GM12878 (cell line): ENCODE data around the gene FTO. TPM values are rescaled to one million over a fixed set of nuclear protein-coding genes. Genes with fewer than 3 reads are reported as not detected.

Experiments used
- BMI1 ChIP-seq: fragments of 450-650 bp; IDR thresholded peaks from 2 replicates; pipeline ENCODE4 v1.6.1; 2016; ENCODE audit warnings: mild to moderate bottlenecking, moderate library complexity, borderline replicate concordance
- EGR1 ChIP-seq, 2 experiments: IDR thresholded peaks; 1 replicate in 1 of 2; 2 replicates in 1 of 2; pipeline ENCODE4 v1.6.1; 2011 to 2012; ENCODE audit warnings: low read depth in 2 of 2, low read length in 2 of 2, borderline replicate concordance in 1 of 2, mild to moderate bottlenecking in 1 of 2, moderate library complexity in 1 of 2
- NRF1 ChIP-seq: conservative IDR thresholded peaks from 2 replicates; pipeline ENCODE4 v1.6.1; 2011; ENCODE audit warnings: mild to moderate bottlenecking, low read depth, low read length, improper control_type of control experiment
- YBX1 ChIP-seq: fragments of 450-650 bp; IDR thresholded peaks from 2 replicates; pipeline ENCODE4 v1.6.1; 2016; ENCODE audit warnings: antibody characterized with exemption
- polyA plus RNA-seq, 11 experiments: library from polyadenylated mRNA; depleted of rRNA in 4 of 11; unstranded in 6 of 11; stranded (reverse) in 5 of 11; fragments of >200 nt; fragmentation: Nextera tagmentation in 4 of 11; fragmentation: Illumina TruSeq in 1 of 11; extraction: Ambion mirVana in 4 of 11; extraction: Trizol in 1 of 11; gene quantifications; 1 replicate in 1 of 11; 2 replicates in 10 of 11; pipeline versions ENCODE4 v1.2.1 to v1.2.3, GENCODE V29; 2011 to 2016; ENCODE audit warnings: inconsistent platforms in 2 of 11, missing spikeins in 2 of 11, low read depth in 1 of 11
- total RNA-seq, 4 experiments: library from RNA; depleted of rRNA in 3 of 4; stranded (reverse); fragments of >200 nt in 3 of 4; fragmentation: Illumina TruSeq in 1 of 4; extraction: Trizol in 1 of 4; gene quantifications; 2 replicates each; pipeline versions ENCODE4 v1.2.1 to v1.2.3, GENCODE V29; 2013 to 2021
- TF ChIP-seq, protein P1 (sequence below): fragments of 450-650 bp; IDR thresholded peaks from 2 replicates; pipeline ENCODE4 v1.6.1; 2014; ENCODE audit warnings: mild to moderate bottlenecking
- TF ChIP-seq, protein P2 (sequence below): fragments of 150-350 bp; IDR thresholded peaks from 2 replicates; pipeline ENCODE4 v1.6.1; 2014; ENCODE audit warnings: mild to moderate bottlenecking, low read depth, low read length
- TF ChIP-seq, protein P3 (sequence below): IDR thresholded peaks from 2 replicates; pipeline ENCODE4 v1.6.1; 2012; ENCODE audit warnings: improper control_type of control experiment, low read depth, low read length; ENCODE audit not compliant: insufficient replicate concordance

Gene FTO
- total and polyA plus RNA-seq, 10 of the 15 experiments (the other 5 are each of a cell fraction or from before 2014, with no cell fraction given), result 20.1 to 55.0 (median 47.0) TPM

DNA sequence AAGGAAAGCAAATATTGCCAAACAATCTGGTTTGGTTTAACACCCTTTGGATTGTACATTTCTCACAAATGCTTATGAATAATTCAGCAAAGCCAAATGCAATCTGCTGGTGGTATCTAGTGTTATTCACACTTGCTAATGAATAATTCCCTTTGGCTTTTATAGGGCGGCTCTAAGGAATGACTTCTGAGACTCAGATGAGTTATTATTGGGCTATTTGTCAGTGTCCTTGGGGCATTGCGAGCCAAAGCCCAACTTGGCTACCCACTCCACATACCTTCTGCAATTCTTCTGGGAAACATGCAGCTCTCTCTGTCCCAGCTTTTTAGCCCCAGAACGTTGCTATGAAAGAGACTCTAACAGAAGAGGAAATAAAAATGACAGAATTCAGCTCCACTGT, 41.1 kb downstream of the FTO start (continued):
- TF ChIP-seq, protein P1, sequence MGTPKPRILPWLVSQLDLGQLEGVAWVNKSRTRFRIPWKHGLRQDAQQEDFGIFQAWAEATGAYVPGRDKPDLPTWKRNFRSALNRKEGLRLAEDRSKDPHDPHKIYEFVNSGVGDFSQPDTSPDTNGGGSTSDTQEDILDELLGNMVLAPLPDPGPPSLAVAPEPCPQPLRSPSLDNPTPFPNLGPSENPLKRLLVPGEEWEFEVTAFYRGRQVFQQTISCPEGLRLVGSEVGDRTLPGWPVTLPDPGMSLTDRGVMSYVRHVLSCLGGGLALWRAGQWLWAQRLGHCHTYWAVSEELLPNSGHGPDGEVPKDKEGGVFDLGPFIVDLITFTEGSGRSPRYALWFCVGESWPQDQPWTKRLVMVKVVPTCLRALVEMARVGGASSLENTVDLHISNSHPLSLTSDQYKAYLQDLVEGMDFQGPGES, result no peak
- TF ChIP-seq, protein P2, sequence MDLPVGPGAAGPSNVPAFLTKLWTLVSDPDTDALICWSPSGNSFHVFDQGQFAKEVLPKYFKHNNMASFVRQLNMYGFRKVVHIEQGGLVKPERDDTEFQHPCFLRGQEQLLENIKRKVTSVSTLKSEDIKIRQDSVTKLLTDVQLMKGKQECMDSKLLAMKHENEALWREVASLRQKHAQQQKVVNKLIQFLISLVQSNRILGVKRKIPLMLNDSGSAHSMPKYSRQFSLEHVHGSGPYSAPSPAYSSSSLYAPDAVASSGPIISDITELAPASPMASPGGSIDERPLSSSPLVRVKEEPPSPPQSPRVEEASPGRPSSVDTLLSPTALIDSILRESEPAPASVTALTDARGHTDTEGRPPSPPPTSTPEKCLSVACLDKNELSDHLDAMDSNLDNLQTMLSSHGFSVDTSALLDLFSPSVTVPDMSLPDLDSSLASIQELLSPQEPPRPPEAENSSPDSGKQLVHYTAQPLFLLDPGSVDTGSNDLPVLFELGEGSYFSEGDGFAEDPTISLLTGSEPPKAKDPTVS, result no peak
- TF ChIP-seq, protein P3, sequence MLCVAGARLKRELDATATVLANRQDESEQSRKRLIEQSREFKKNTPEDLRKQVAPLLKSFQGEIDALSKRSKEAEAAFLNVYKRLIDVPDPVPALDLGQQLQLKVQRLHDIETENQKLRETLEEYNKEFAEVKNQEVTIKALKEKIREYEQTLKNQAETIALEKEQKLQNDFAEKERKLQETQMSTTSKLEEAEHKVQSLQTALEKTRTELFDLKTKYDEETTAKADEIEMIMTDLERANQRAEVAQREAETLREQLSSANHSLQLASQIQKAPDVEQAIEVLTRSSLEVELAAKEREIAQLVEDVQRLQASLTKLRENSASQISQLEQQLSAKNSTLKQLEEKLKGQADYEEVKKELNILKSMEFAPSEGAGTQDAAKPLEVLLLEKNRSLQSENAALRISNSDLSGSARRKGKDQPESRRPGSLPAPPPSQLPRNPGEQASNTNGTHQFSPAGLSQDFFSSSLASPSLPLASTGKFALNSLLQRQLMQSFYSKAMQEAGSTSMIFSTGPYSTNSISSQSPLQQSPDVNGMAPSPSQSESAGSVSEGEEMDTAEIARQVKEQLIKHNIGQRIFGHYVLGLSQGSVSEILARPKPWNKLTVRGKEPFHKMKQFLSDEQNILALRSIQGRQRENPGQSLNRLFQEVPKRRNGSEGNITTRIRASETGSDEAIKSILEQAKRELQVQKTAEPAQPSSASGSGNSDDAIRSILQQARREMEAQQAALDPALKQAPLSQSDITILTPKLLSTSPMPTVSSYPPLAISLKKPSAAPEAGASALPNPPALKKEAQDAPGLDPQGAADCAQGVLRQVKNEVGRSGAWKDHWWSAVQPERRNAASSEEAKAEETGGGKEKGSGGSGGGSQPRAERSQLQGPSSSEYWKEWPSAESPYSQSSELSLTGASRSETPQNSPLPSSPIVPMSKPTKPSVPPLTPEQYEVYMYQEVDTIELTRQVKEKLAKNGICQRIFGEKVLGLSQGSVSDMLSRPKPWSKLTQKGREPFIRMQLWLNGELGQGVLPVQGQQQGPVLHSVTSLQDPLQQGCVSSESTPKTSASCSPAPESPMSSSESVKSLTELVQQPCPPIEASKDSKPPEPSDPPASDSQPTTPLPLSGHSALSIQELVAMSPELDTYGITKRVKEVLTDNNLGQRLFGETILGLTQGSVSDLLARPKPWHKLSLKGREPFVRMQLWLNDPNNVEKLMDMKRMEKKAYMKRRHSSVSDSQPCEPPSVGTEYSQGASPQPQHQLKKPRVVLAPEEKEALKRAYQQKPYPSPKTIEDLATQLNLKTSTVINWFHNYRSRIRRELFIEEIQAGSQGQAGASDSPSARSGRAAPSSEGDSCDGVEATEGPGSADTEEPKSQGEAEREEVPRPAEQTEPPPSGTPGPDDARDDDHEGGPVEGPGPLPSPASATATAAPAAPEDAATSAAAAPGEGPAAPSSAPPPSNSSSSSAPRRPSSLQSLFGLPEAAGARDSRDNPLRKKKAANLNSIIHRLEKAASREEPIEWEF, result no peak
- TF ChIP-seq YBX1, result no peak
- TF ChIP-seq NRF1, result no peak
- TF ChIP-seq BMI1, result no peak
- TF ChIP-seq EGR1 (IDR thresholded peaks at IDR 0.05; ENCODE audit: borderline replicate concordance in 1 of 2, low read depth in 2 of 2, low read length in 2 of 2), result no peak
